Gastrocnemius medialis (tissue), 4 donors: ENCODE measurements around the gene NR3C2. TPM values are rescaled to one million over a fixed set of nuclear protein-coding genes. Genes with fewer than 3 reads are reported as not detected.

Experiments
- ATAC-seq, 2 donors: fragments of 150-250 bp; one replicate each; pipeline ENCODE4 v1.9.1; 2016
- DNase-seq, 2 donors: peaks; one replicate each; pipeline ENCODE4 v3.0.0-alpha.2; 2019
- H3K27ac ChIP-seq, 4 donors: fragments of 200-600 bp; sonication (generic); 1 replicate in 1 of 4; 2 replicates in 3 of 4; pipeline ENCODE4 v1.5.1; 2016 to 2018; ENCODE audit warnings: mild to moderate bottlenecking in 2 of 4, moderate library complexity in 1 of 4
- H3K27me3 ChIP-seq, 3 donors: fragments of 200-600 bp; sonication (generic) in 2 of 3; 1 replicate in 1 of 3; 2 replicates in 2 of 3; pipeline versions ENCODE4 v1.5.1 to v1.6.0; 2016 to 2019; ENCODE audit warnings: mild to moderate bottlenecking in 1 of 3, moderate library complexity in 1 of 3
- H3K36me3 ChIP-seq, 2 donors: fragments of 200-600 bp; sonication (generic) in 1 of 2; one replicate each; pipeline ENCODE4 v1.5.1; 2017 to 2018
- H3K4me1 ChIP-seq, 2 donors: fragments of 200-600 bp; sonication (generic) in 1 of 2; one replicate each; pipeline ENCODE4 v1.5.1; 2016 to 2017; ENCODE audit warnings: mild to moderate bottlenecking in 2 of 2
- H3K4me3 ChIP-seq, 4 donors: fragments of 200-600 bp; sonication (generic) in 3 of 4; 1 replicate in 1 of 4; 2 replicates in 3 of 4; pipeline ENCODE4 v1.5.1; 2016 to 2019; ENCODE audit warnings: mild to moderate bottlenecking in 2 of 4
- H3K9me3 ChIP-seq, 3 donors: fragments of 200-600 bp; sonication (generic) in 2 of 3; 1 replicate in 1 of 3; 2 replicates in 2 of 3; pipeline ENCODE4 v1.5.1; 2016 to 2019
- POLR2A ChIP-seq, 2 donors: fragments of 450-650 bp; IDR thresholded peaks; one replicate each; pipeline ENCODE4 v1.6.1; 2017; ENCODE audit warnings: antibody characterized with exemption in 2 of 2, mild to moderate bottlenecking in 2 of 2, moderate library complexity in 2 of 2
- in situ Hi-C, 4 donors: fragments of 200-750 bp; cut with MboI; loops; one replicate each; pipeline versions ENCODE4 v1.15.0 to v1.8.0; 2017; ENCODE audit warnings: low sequenced_read_pairs in 4 of 4
- intact Hi-C: fragments of 100-400 bp; cut with DNase I; formaldehyde crosslinking; loops from one replicate; pipeline ENCODE4 v1.15.1; 2023; ENCODE audit warnings: low total_unique reads
- total RNA-seq, 4 donors: library from RNA; depleted of rRNA; stranded (reverse); fragments of >200 nt; gene quantifications; one replicate each; pipeline versions ENCODE4 v1.1.0 to v1.2.3, GENCODE V29; 2016
- TF ChIP-seq, protein P1 (sequence below), 5 experiments: fragments of 450-650 bp in 3 of 5; fragments of 200-600 bp in 2 of 5; sonication (generic) in 2 of 5; IDR thresholded peaks in 4 of 5; conservative IDR thresholded peaks in 1 of 5; 1 replicate in 4 of 5; 2 replicates in 1 of 5; pipeline ENCODE4 v1.5.1; 2016 to 2019; ENCODE audit warnings: antibody characterized with exemption in 5 of 5, mild to moderate bottlenecking in 3 of 5, moderate library complexity in 3 of 5

The NR3C2 gene
- total RNA-seq, 4 donors from 2014 or later, result 5.6 to 10.4 (median 8.1) TPM

GRCh38 chr4:148333265-148333664, 108.9 kb downstream of the NR3C2 start:
- intact Hi-C loops (no loop called here), in situ Hi-C loops (no loop called here)
- no peak for ATAC-seq
- Histone ChIP-seq H3K36me3 (no peaks in the 10 kb centered on the region), H3K27me3 (no peaks in the 10 kb centered on the region), H3K9me3 (no peaks in the 10 kb centered on the region), H3K4me1 (peaks cover 0 to 3% of the 10 kb centered on the region in 2 donors), H3K27ac (no peak overlapping the region), H3K4me3 (no peak overlapping the region)
- DNase-seq, result no peak
- TF ChIP-seq POLR2A (IDR thresholded peaks at IDR 0.05), result no peak
- TF ChIP-seq, protein P1, sequence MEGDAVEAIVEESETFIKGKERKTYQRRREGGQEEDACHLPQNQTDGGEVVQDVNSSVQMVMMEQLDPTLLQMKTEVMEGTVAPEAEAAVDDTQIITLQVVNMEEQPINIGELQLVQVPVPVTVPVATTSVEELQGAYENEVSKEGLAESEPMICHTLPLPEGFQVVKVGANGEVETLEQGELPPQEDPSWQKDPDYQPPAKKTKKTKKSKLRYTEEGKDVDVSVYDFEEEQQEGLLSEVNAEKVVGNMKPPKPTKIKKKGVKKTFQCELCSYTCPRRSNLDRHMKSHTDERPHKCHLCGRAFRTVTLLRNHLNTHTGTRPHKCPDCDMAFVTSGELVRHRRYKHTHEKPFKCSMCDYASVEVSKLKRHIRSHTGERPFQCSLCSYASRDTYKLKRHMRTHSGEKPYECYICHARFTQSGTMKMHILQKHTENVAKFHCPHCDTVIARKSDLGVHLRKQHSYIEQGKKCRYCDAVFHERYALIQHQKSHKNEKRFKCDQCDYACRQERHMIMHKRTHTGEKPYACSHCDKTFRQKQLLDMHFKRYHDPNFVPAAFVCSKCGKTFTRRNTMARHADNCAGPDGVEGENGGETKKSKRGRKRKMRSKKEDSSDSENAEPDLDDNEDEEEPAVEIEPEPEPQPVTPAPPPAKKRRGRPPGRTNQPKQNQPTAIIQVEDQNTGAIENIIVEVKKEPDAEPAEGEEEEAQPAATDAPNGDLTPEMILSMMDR (IDR thresholded peaks at IDR 0.05 in 4 of 5, conservative IDR thresholded peaks at IDR 0.05 in 1 of 5), result no peak

GRCh38 chr4:148332486-148332885, 109.7 kb downstream of the NR3C2 start:
- TF ChIP-seq POLR2A (IDR thresholded peaks at IDR 0.05), result no peak
- ATAC-seq (no peak), DNase-seq (no peak)
- peaks cover 0 to 3% of the 10 kb centered on the region in 2 donors for H3K4me1 ChIP-seq
- in situ Hi-C loops, result no loop called here
- no peak overlapping the region for H3K4me3 ChIP-seq
- no peaks in the 10 kb centered on the region for H3K9me3 ChIP-seq
- no peak overlapping the region for H3K27ac ChIP-seq
- intact Hi-C loops, result no loop called here
- H3K27me3 ChIP-seq, result no peaks in the 10 kb centered on the region
- no peaks in the 10 kb centered on the region for H3K36me3 ChIP-seq

GRCh38 chr4:148330724-148331123, 111.5 kb downstream of the NR3C2 start:
- no peak for TF ChIP-seq POLR2A (IDR thresholded peaks at IDR 0.05)
- TF ChIP-seq, protein P1 (IDR thresholded peaks at IDR 0.05 in 4 of 5, conservative IDR thresholded peaks at IDR 0.05 in 1 of 5), result no peak
- ATAC-seq (no peak), DNase-seq (no peak)
- H3K4me1 ChIP-seq, result peaks cover 0 to 3% of the 10 kb centered on the region in 2 donors
- in situ Hi-C loops, result no loop called here
- no peaks in the 10 kb centered on the region for H3K36me3 ChIP-seq
- H3K9me3 ChIP-seq, result no peaks in the 10 kb centered on the region
- H3K27ac ChIP-seq, result no peak overlapping the region
- H3K27me3 ChIP-seq, result no peaks in the 10 kb centered on the region
- intact Hi-C loops, result no loop called here
- no peak overlapping the region for H3K4me3 ChIP-seq

DNA sequence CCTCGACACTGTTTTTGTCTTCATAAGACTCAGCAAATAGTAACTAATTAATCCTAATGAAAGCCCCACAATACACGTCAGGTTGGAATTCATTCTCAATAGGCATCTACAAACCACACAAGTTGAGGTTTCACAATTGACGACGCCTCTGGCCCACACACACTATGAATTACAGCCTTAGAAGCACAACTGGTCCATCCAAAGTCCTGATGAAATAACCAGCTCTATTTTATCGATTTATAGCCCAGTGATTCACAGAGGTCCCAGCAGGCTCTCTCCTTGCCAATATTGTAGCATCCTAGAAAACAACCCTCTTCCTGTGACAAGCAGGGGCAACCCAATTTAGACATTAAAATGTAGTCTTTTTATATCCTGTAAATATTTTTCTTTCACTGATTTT, 112.1 kb downstream of the NR3C2 start:
- Histone ChIP-seq H3K36me3 (no peaks in the 10 kb centered on the region), H3K9me3 (no peaks in the 10 kb centered on the region), H3K4me3 (no peak overlapping the region), H3K27me3 (no peaks in the 10 kb centered on the region), H3K27ac (no peak overlapping the region), H3K4me1 (peaks cover 0 to 3% of the 10 kb centered on the region in 2 donors)
- DNase-seq (no peak), ATAC-seq (no peak)
- TF ChIP-seq, protein P1 (IDR thresholded peaks at IDR 0.05 in 4 of 5, conservative IDR thresholded peaks at IDR 0.05 in 1 of 5), result no peak
- TF ChIP-seq POLR2A (IDR thresholded peaks at IDR 0.05), result no peak
- in situ Hi-C loops, result no loop called here
- intact Hi-C loops, result no loop called here

DNA sequence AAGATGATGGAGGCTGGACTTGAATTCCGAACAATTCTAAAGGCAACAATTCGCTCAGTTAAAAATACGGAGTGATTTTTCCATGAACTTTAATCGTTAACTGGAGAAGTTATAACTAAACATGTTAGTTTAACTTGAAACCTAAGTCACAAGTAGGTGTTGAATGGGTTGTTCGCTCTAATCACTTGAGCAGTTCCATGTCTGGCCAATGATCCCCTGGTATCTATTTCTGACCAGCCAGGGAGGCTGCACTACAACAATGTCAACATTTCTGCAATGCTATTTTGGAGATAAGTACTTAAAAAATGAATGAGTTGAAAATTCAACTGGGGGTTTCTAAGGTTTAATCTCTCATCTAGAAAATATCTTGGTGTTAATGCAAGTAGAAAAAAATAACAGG, 112.5 kb downstream of the NR3C2 start:
- no peak for DNase-seq
- Histone ChIP-seq H3K27me3 (no peaks in the 10 kb centered on the region), H3K36me3 (no peaks in the 10 kb centered on the region), H3K4me3 (no peak overlapping the region), H3K9me3 (no peaks in the 10 kb centered on the region), H3K4me1 (peaks cover 0 to 3% of the 10 kb centered on the region in 2 donors), H3K27ac (no peak overlapping the region)
- ATAC-seq, result no peak
- in situ Hi-C loops (no loop called here), intact Hi-C loops (no loop called here)
- TF ChIP-seq POLR2A (IDR thresholded peaks at IDR 0.05), result no peak
- TF ChIP-seq, protein P1 (IDR thresholded peaks at IDR 0.05 in 4 of 5, conservative IDR thresholded peaks at IDR 0.05 in 1 of 5), result no peak
